Activated CD8-positive, alpha-beta T cell treated with anti-CD3 and anti-CD28 coated beads for 36 hours (primary cell): ENCODE measurements around the gene CHST13. TPM values are rescaled to one million over a fixed set of nuclear protein-coding genes. Genes with fewer than 3 reads are reported as not detected.
"Not testable (repeated sequence)": the region's sequence is repeated elsewhere in the genome, so short reads cannot be mapped to it uniquely, and the experiment has no call there.

ENCODE experiments used
- ATAC-seq: fragments of 200-7000 bp; cut with Tn5 transposase; one replicate; pipeline ENCODE4 v1.10.0; 2021; ENCODE audit warnings: mild to moderate bottlenecking, moderate library complexity
- CTCF ChIA-PET: fragments of 350-600 bp; sonication (Branson Sonifier 250); formaldehyde crosslinking; loops from one replicate; lab custom pipeline; 2021; ENCODE audit warnings: antibody characterized with exemption; lab: Charles Lee
- POLR2A ChIA-PET: fragments of 350-600 bp; sonication (Branson Sonifier 250); formaldehyde crosslinking; loops from one replicate; lab custom pipeline; 2021; ENCODE audit warnings: antibody characterized with exemption; lab: Charles Lee
- DNase-seq: peaks from one replicate; pipeline ENCODE4 v3.0.0-alpha.2; 2020
- H3K27ac Mint-ChIP-seq: one replicate; pipeline ENCODE4 v1.8.0; 2021; ENCODE audit warnings: mild to moderate bottlenecking, mixed read lengths
- H3K27me3 Mint-ChIP-seq: one replicate; pipeline ENCODE4 v1.8.0; 2021; ENCODE audit warnings: mixed read lengths
- H3K36me3 Mint-ChIP-seq: one replicate; pipeline ENCODE4 v1.8.0; 2021; ENCODE audit warnings: low read depth, mixed read lengths
- H3K4me1 Mint-ChIP-seq: one replicate; pipeline ENCODE4 v1.8.0; 2021; ENCODE audit warnings: low read depth, mixed read lengths
- H3K4me3 Mint-ChIP-seq: one replicate; pipeline ENCODE4 v1.8.0; 2021; ENCODE audit warnings: mild to moderate bottlenecking, moderate library complexity, mixed read lengths
- H3K9me3 Mint-ChIP-seq: one replicate; pipeline ENCODE4 v1.8.0; 2021; ENCODE audit warnings: mixed read lengths
- intact Hi-C: fragments of 100-400 bp; cut with micrococcal nuclease; formaldehyde crosslinking; loops from one replicate; pipeline ENCODE4 v1.10.0; 2022
- total RNA-seq, 2 experiments: library from RNA; stranded (reverse); gene quantifications; one replicate each; pipeline ENCODE4 v1.2.3, GENCODE V29; 2021
- TF ChIP-seq, protein P1 (sequence below): fragments of 200-600 bp; IDR thresholded peaks from one replicate; pipeline ENCODE4 v1.8.0; 2022; ENCODE audit warnings: antibody characterized with exemption, mild to moderate bottlenecking

CHST13 gene
- total RNA-seq, 2 experiments from 2014 or later: not detected

DNA sequence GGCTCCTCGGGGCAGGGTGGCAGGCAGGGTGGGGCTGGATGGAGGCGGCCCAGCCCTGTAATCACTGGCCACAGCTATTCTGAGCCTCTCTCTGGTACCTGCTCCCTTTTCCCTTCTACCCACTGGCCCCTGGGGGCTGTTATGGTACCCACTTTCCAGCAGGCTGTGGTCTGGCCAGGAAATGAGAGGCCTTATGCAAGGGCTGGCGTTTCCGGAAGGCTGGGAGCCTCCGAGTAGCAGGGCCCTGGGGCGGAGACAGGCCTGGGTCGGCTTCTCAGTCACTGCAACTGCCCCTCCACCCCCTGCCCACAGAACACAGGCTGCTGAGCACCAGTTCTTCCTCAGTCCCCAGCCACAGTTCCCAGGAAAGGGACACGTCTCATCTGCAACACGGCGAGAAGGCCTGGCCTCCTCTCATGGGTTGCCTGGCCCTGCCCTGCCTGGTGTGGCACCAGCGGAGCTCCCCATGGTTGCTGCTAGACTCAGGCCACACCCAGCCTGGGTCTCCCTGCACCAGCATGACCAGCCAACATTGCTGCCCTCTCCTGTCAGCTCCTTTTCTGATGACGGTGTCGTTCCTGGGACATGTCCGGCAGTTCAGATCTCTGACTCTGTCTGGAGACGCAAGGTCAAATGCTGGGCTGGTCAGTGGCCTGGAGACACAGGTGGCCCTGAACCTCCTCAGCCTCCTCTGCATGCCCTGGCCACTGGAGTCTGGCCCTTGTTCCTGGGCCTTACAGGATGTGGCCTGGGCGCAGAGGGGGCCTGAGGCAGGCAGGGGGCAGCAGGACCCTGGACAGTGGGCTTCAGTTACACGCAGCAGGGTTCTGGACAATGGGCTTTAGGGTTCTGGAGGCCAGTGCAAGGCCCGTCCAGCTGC lies 6.5 kb downstream of the CHST13 start:
- POLR2A ChIA-PET: no interaction called here

DNA sequence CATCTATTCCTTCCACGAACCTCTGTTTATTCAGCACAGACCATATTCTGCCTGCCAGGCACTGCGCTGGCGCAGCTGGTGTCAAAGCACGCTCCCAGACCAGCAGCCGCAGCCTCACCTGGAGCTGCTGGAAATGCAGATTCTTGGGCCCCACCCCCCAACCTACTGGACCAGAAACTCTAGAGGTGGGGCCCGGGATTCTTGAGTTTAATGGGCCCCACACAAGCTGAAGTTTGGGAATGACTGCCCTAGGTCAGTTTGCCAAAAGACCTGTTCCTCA lies 7.0 kb downstream of the CHST13 start:
- no peaks in the 10 kb centered on the region for H3K4me1 Mint-ChIP-seq
- CTCF ChIA-PET: interaction anchor here (0.8 kb wide), 1 partner anchor 8 kb away, joined by 3 read pairs; no protein-coding TSS in a partner anchor
- TF ChIP-seq, protein P1, sequence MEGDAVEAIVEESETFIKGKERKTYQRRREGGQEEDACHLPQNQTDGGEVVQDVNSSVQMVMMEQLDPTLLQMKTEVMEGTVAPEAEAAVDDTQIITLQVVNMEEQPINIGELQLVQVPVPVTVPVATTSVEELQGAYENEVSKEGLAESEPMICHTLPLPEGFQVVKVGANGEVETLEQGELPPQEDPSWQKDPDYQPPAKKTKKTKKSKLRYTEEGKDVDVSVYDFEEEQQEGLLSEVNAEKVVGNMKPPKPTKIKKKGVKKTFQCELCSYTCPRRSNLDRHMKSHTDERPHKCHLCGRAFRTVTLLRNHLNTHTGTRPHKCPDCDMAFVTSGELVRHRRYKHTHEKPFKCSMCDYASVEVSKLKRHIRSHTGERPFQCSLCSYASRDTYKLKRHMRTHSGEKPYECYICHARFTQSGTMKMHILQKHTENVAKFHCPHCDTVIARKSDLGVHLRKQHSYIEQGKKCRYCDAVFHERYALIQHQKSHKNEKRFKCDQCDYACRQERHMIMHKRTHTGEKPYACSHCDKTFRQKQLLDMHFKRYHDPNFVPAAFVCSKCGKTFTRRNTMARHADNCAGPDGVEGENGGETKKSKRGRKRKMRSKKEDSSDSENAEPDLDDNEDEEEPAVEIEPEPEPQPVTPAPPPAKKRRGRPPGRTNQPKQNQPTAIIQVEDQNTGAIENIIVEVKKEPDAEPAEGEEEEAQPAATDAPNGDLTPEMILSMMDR: no peak
- DNase-seq (no peak), ATAC-seq (no peak)
- no peaks in the 10 kb centered on the region for H3K36me3 Mint-ChIP-seq
- no peak overlapping the region for H3K4me3 Mint-ChIP-seq
- intact Hi-C loops: no loop called here
- H3K9me3 Mint-ChIP-seq: no peaks in the 10 kb centered on the region
- POLR2A ChIA-PET: no interaction called here
- no peak overlapping the region for H3K27ac Mint-ChIP-seq
- H3K27me3 Mint-ChIP-seq: peaks cover 4% of the 10 kb centered on the region

More for the DNA sequence above, 6.5 kb downstream of the CHST13 start:
- TF ChIP-seq, protein P1: no peak
- Mint-ChIP-seq H3K4me1 (no peaks in the 10 kb centered on the region), H3K27me3 (peaks cover 4% of the 10 kb centered on the region), H3K27ac (no peak overlapping the region), H3K4me3 (no peak overlapping the region), H3K9me3 (no peaks in the 10 kb centered on the region), H3K36me3 (no peaks in the 10 kb centered on the region)
- intact Hi-C loops: no loop called here
- CTCF ChIA-PET: no interaction called here
- no peak for DNase-seq
- no peak for ATAC-seq

DNA sequence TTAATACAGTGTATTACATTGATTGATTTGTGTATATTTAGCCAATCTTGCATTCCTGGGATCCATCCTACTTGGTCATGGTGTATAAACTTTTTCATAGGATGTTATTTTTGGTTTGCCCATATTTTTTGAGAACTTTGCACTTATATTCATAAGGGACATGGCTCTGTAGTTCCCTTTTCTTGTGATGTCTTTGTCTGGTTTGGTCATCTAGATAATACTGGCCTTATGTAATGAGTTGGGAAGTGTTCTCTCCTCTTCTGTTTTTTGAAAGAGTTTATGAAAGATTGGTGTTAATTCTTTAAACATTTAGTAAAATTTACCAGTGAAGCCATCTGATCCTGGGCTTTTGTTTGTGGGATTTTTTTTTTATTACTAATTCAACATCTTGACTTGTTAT lies 9.6 kb downstream of the CHST13 start:
- ChIA-PET POLR2A (no interaction called here), CTCF (interaction anchor here (1.0 kb wide), 1 partner anchor 11 kb away, joined by 4 read pairs; no protein-coding TSS in a partner anchor)
- no peak for ATAC-seq
- Mint-ChIP-seq H3K27me3 (peaks cover 4% of the 10 kb centered on the region), H3K4me1 (no peaks in the 10 kb centered on the region), H3K27ac (no peak overlapping the region), H3K4me3 (no peak overlapping the region), H3K9me3 (no peaks in the 10 kb centered on the region), H3K36me3 (no peaks in the 10 kb centered on the region)
- TF ChIP-seq, protein P1: no peak
- DNase-seq: no peak
- intact Hi-C loops: no loop called here

DNA sequence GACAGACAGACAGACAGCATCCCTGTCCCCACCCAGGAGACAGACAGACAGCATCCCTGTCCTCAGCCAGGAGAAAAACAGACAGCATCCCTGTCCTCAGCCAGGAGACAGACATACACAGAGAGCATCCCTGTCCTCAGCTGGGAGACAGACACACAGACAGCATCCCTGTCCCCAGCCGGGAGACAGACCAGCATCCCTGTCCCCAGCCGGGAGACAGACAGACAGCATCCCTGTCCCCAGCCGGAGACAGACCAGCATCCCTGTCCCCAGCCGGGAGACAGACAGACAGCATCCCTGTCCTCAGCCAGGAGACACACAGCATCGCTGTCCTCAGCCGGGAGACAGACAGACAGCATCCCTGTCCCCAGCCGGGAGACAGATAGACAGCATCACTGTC lies 10.8 kb downstream of the CHST13 start:
- H3K27me3 Mint-ChIP-seq, H3K4me1 Mint-ChIP-seq, intact Hi-C loops, CTCF ChIA-PET, H3K36me3 Mint-ChIP-seq, DNase-seq, POLR2A ChIA-PET, H3K27ac Mint-ChIP-seq, H3K4me3 Mint-ChIP-seq, ATAC-seq, H3K9me3 Mint-ChIP-seq: not testable (repeated sequence)

DNA sequence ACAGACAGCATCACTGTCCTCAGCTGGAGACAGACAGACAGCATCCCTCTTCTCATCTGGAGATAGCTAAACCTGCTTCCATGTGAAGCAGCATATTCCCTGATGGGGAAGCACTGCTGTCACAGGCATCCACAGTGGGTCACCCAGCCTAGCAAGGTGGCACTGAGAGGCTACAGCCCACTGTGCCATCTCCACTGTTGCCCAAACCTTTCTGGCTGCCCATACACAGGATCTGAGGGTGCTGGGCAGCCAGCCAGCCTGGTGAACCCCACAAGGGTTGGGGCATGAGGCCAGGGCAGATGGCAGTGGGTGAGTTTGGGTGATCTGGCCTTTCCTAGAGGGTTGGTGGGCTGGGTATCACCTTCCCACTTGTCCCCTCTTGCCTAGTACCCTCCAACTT lies 11.7 kb downstream of the CHST13 start:
- Mint-ChIP-seq H3K4me1 (no peaks in the 10 kb centered on the region), H3K27ac (no peak overlapping the region), H3K9me3 (no peaks in the 10 kb centered on the region), H3K36me3 (no peaks in the 10 kb centered on the region), H3K27me3 (peaks cover 4% of the 10 kb centered on the region), H3K4me3 (no peak overlapping the region)
- DNase-seq (no peak), ATAC-seq (no peak)
- intact Hi-C loops: no loop called here
- ChIA-PET POLR2A (no interaction called here), CTCF (interaction anchor here (0.9 kb wide), 1 partner anchor 12 kb away, joined by 3 read pairs; no protein-coding TSS in a partner anchor)
- TF ChIP-seq, protein P1: no peak
